Stimulated activated CD4-positive, alpha-beta T cell treated with anti-CD3 and anti-CD28 coated beads, Interleukin-15, amount 100 ng/mL, for 24 hours (primary cell): ENCODE data around the gene DOCK3.
A peak's percentile ranks its signal among the peaks of the same experiment; 100 is the strongest.

Experiments used
- DNase-seq: peaks from one replicate; pipeline ENCODE4 v3.0.0-alpha.2; 2020

DOCK3 gene, protein sequence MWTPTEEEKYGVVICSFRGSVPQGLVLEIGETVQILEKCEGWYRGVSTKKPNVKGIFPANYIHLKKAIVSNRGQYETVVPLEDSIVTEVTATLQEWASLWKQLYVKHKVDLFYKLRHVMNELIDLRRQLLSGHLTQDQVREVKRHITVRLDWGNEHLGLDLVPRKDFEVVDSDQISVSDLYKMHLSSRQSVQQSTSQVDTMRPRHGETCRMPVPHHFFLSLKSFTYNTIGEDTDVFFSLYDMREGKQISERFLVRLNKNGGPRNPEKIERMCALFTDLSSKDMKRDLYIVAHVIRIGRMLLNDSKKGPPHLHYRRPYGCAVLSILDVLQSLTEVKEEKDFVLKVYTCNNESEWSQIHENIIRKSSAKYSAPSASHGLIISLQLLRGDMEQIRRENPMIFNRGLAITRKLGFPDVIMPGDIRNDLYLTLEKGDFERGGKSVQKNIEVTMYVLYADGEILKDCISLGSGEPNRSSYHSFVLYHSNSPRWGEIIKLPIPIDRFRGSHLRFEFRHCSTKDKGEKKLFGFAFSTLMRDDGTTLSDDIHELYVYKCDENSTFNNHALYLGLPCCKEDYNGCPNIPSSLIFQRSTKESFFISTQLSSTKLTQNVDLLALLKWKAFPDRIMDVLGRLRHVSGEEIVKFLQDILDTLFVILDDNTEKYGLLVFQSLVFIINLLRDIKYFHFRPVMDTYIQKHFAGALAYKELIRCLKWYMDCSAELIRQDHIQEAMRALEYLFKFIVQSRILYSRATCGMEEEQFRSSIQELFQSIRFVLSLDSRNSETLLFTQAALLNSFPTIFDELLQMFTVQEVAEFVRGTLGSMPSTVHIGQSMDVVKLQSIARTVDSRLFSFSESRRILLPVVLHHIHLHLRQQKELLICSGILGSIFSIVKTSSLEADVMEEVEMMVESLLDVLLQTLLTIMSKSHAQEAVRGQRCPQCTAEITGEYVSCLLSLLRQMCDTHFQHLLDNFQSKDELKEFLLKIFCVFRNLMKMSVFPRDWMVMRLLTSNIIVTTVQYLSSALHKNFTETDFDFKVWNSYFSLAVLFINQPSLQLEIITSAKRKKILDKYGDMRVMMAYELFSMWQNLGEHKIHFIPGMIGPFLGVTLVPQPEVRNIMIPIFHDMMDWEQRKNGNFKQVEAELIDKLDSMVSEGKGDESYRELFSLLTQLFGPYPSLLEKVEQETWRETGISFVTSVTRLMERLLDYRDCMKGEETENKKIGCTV (N-terminal part only)

DNA sequence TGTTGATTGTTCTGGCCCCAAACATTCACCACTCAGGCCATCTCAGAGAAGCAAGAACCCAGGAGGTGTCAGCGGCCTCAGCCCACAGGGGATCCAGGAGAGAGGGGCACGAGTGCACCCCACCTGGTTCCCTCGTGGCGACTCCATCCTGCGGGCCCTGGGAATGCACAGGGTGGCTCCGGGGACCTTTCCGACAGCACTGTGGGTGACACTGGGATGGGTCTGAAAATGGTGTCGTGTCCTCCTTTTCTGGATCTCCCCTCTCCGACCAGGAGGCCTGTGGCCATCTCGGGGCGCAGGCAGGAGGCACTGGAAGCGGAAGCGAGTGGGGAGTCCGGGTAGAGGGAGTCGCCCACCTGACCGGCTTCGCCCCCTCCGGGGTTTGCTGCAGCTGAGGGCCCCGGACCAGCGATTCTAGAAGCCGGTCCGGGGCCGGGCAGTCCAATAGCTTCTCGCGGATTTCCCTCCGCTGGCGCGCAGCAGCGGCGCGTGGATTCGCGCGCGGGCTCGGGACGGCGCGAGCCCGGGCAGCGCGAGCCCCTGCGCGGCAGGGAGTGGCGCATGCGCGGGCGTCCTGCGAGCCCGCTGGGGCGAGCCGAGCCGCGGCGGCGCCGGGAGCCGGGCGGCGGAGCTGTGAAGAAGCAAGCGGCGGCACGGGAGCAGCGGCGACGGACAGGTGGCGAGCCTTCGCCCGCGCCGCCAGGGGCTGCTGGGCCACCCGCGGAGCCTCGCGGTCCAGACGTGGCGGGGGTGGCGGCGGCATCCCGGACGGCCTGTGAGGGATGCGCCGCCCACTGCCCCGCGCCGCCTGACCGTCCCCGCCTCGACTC is at the start of gene DOCK3:
DOCK3 (plus strand) TSS at position 579 of the 830 bp plus-strand sequence. CDS start 337 bp downstream, outside the sequence.
- DNase-seq = peak; percentile 74

DNA sequence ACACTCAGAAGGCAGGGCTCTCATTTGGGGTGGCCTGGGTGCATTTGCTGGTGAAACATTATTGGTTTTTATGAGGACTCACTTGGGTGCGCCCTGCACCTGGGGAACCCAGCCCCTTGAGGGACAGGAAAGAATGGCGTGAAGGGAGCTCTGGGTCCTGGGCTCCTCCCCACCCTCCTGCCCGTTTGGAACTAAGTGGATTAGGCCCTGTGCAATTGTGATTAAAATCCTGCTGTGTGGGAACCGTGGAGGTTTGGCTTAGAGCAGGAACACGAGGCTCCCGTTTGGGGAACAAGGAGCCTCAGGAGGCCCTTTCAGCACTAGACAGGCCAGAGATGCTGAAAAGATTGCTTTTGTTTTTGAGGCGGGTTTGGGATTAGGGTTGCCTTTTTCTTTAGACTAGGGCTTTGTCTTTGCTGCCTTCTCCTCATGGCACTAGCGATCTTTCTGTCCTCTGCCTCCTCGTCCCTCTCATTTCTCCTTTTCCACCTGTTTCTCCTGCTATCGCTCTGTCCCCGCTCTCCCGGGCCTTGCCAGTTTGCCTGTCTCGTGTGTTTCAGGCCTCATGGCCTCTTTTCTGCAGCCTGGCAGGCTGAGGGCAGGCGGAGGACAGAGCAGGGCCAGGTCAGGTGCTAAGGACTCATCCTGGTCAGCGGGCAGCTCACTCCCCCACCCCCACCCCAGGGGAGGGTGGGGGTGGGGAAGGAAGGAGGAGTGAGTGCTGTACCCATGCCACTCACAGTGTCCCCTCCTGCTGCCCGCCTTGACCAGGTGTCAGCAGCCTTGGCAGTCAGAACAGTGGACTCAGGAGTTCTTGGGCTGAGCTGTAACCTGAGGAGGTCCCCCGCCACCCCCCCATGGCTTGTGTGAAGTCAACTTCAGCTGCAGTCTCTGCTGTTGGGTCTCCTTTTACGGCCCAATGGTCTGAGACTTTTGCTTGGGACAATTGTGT is 49.2 kb upstream of the DOCK3 start:
- no peak for DNase-seq

DNA sequence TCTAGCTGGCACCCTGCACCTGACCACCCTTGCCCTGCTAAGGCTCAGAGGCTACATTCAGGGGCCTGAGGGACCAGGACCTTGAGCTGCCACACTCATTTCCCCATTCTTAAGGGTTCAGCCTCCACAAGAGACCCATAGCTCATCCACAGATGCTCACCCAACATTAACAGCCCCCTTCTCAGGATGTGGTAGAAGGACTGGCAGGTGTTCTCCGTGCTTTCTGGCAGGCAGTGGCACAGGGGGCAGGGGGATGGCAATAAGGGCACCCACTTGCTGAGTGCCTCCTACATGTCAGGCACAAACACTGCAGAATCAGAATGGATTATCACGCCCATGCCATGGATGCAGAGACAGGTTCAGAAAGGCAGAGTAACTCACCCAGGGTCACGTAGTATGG is 48.3 kb upstream of the DOCK3 start:
- no peak for DNase-seq

DNA sequence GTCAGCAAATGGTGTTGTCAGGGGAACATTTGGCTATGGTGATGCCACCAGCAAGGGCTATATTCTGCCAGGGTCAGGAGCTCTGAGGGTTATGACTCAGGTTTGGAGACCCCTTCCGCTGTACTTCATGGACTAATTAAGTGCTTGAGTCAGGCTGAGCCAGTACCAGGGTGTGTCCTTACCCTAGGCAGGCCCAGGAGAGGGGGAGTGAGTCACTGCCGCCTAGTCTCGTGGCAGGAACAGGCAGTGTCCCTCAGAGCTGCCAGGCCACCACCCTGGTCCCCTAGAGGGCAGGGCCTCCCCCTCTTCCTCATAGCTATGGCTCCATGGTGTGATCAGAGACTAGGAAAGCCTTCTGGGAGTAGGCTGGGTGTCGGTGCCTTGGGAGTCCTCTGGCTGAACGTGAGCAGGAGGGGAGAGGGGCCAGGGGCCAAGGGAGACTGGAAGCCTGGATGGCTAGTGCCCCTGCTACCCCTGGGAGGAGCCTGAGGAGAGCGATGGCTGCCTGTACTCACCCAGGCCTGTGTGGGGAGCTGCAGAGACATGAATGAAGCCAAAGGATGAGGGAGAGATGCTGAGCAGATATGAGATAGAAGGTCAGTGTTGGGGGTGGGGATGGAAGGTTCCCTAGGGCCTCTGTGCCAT is 47.2 kb upstream of the DOCK3 start:
- DNase-seq = peak; percentile 60

DNA sequence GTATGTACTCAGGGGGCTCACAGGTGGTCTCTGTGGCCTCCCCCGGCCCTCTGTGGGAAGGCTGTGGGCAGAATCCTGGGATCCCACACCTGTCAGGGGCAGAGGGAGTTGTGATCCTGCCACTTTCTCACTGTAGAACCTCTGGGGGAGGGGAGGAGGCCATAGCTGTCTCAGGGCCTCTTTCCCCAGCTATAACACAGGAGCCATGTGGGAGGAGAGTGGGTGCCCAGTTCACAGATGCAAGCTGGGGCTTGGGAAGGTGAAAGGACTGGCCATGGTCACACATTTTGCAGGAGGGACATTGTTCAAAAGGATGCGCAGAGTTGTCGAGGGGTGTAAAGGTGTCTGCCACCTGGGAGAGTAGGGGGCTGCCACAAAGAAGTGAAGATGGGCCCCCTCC is 46.1 kb upstream of the DOCK3 start:
- DNase-seq = no peak

DNA sequence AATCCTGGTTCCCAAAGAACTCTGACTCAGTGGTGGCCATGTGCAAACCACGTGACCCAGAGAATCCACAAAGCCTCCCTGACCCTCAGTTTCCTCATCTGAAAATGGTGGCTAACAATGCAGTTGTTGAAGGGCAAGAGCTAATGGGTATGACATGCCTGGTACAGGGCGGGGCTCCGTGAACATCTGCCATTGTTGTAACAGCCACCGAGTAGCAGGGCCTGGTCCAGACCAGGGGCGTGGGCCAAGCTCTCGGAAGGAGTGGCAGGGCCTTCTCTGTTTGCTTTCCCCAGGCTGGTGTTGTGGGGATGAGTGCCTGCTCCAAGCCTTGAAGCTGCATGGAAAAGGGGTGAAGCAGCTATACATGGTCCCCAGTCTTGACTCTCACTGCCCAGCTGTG is 44.3 kb upstream of the DOCK3 start:
- no peak for DNase-seq

DNA sequence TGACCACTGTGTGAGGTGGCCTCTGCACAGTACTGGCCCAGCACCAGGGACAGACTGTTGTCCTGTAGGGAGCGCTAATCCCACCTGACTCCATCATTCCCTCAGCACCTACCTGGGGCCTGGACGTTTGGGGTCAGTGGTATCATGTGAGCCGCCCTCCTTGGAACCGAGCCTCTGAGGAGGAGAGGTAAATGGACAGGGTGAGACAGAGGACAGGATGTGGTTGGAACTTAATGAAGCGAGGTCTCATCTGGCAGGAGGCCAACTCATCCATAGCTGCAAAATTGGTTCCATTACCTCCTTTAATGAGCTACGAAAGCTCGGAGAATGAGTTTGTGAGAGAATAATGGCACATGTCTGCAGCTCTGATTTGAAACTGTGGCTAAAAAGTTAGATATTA is 43.9 kb upstream of the DOCK3 start:
- no peak for DNase-seq

DNA sequence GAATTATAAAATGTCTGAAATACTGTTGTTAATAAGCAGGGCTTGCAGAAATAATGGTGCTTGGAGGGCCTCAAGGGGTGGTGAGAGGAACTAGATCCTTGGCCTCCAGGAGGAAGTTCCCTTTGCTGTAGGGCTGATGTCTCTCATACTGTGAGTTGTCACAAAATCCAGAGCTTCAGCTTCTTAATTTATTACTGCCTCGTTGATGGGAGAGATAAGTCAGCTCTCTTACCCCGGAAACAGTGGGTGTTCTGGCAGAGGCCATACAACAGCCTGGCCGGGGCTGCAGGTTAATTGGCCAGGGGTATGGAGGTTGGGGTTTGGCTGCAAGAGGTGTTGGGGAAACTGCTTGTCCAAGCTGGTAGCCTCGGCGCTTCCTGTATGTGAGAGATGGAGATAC is 42.3 kb upstream of the DOCK3 start:
- no peak for DNase-seq

DNA sequence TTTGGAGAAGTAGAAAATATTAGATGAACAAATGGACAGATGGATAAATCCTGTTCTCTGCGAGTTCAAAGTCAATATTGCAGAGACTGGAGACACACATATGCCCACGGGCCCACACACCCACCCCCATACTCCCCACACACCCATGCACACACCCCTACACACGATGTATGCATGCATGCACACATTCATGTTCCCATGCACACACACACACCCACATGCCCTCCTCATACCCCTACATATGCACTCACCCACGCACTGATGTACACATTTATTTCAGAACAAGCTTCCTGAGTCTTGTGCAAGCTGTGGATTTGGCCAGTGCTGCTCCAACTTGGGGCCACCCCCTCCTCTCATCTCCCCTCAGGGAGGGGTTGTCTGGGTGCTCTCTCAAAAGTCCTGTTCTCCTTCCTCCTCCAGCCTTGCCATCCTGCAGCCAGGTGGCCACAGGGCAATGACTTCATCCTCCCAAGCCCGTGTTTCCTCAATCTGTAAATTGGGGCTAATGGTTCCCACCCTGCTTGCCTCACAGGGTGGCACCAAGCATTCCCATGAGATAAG is 41.4 kb upstream of the DOCK3 start:
- DNase-seq = no peak

DNA sequence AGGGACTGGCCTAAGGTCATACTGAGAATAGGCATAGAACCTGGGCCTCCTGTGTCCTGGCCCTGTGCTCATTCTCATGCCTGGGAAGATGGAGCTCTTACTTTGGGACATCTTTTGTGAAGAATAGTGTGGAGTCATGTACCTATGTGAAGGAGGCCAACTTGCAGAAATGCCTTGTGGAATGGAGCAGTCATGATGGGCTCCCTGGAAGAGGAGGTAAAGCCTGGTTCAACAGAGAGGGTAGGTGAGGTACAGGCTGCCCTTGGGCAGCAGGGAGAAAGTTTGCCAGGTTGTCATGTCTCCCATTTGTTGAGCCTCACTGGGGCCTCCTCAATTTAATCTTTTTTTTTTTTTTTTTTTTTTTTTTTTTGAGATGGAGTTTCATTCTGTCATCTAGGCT is 39.7 kb upstream of the DOCK3 start:
- DNase-seq = no peak

DNA sequence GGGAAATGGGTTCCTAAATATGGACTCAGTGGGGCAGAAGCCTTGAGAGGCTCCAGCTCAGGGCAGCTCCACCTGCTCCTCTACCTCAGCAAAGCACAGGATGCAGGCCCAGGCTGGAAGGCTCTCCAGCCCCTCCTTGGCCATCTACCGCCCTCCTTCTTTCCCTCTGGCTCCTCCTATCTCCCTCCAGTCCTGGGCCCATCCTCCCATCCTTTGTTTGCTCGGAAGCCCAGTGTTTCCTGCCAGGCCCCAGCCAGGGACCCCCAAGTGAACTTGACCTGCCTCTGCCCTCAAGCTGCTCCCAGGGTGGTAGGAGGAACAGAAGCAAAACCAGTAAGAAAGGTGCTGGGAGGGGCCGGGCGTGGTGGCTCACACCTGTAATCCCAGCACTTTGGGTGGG is 37.7 kb upstream of the DOCK3 start:
- no peak for DNase-seq

DNA sequence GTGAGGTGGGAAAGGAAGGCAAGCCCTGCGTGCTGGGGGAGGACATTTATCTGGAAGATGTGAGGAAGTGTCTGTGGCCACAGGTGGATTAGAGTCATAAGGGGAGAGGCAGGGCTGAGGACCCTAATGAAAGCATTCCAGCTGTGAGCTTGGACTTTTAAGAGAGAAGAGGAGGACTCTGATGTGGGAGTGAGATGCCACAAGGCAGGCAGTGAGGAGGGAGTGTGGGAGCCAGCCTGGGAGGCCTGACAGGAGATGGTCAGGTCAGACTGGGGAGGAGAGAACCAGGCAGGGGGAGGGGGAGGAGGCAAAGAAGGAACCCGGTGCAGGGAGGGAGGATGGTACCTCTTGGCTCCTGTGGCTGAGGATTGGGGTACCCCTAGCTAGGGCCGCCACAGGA is 36.8 kb upstream of the DOCK3 start:
- DNase-seq = no peak

DNA sequence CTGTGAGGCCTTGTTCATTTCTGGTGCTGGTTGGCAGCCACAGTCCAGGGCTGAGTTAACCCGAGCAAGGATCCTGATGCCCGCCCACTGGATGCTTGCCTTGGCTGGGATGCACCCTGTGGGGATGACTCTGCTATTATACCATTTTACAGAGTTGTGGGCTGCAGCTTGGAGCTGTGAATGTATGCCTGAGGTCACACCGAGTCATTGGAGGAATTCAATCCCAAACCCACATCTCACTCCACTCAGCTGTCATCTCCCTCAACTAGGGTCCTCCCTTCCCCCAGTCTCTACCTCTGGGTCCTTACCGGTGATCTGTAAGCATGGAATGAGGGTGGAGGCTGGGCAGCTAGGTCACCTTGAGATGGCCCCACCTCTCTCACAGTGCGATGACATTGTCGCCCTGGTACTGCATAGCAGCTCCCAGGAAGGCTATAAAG is 35.7 kb upstream of the DOCK3 start:
- DNase-seq = no peak

DNA sequence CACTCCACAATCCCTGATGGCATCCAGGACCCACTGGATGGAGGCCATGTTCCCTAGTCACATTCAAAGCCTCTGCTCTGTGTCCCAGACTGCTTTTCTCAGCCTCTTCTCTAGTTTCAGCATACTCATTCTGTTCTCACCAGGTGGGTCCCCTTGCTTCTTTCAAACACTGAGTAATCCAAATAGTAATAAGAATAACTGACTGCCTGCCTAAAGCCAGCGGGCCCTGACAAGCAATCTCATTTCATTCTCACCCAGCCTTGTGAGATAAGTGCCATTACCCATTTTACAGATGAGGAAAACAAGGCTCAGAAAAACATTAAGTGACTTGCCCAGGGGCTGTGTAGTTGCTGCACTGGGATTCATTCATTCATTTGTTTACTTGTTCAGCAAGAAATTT is 32.3 kb upstream of the DOCK3 start:
- DNase-seq = no peak

DNA sequence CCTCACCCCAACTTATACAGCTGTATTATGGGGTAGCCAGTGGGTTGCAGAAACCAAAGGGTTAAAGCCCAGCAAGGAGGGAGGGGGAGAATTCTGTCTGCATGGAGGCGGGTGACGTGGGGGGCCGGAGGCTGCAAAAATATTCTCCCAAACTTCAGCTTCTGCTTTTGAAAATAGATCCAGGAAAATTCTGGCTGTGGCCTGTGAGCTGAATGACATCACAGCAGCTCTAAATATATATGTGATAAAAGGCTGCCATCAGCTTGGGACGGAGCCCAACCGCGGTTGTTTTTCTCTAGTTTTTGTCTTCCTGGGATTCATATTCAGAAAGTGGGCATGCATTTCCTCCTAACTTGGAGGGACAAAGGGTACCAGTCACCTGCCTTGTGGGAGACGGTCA is 30.2 kb upstream of the DOCK3 start:
- DNase-seq = no peak

DNA sequence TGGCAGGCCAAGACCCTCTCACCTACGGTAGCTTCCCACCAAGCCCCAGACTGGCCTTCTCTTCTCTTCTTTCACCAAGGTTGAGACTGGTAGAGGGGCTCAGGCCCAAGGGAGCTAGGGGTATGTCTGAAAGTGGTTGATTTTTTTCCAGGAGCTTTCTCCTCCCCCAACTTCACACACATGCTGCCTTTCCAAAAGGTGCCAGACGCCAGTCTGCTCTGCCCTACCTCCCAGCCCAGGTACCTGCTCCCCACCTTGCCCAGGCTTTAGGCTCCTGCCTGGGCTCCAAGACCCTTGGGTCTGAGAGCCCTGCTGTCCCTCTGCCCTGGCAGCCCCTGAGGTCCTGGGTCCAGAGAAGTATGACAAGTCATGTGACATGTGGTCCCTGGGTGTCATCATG is 29.3 kb upstream of the DOCK3 start:
- no peak for DNase-seq

DNA sequence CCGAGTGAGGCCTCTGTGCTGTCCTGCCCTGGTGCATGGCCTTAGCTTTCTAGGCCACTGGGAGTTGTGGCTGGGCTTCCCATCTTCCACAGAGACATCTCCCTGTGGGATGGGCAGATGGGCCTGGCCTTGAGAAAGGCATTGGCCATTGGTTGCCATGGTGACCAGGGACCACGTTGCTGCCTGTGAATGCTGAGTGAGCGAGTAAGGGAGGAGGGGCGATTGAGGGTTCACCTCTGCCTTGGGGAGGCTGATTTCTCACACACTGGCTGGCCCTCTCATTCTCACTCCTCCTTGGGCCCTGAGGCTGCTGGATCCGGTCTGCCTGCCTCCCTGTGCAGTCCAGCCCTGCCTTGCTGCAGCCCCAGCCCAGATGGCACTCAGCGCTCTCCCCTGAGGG is 26.4 kb upstream of the DOCK3 start:
- DNase-seq = no peak

DNA sequence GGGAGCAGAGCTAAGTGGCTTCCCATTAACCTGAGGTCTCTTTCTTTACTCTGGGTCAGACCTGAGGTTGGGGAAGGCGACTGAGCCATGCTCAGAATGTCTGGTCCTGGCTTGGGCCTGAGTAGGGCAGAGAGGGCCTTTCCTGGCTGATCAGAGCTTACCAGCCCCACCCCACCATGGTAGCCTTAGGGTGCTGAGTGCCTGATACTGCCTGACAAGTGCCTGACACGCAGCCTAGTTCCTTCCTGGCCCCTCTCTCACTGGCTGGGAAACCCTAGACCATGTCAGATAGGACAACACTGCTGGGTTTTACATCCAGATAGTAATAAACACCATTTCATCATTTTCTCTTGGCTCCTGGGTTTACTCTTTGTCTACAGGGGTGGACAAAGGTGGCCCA is 25.8 kb upstream of the DOCK3 start:
- DNase-seq = no peak

DNA sequence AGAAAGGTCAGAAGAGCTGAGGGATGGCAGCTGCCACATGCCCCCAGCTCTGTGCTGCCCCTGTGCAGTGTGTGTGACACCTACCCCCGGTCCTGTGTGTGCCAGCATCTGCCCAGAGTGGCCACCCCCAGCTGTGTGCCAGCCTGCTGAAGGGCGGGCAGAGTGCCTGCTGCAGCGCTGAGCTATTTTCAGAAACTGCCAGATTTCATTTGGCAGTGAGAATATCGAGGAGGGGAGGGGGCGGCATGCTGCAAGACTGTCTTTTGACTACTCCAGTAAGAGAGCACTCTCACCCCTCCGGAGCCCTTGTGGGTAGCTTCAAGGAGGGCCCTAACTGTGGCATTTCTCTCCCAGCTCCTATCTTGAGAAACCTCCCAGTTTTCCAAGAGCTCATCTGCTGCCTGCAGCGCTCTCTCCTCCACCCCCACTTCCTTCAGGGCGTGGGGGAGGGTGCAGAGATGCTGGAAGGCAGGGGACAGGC is 25.2 kb upstream of the DOCK3 start:
- DNase-seq = no peak

DNA sequence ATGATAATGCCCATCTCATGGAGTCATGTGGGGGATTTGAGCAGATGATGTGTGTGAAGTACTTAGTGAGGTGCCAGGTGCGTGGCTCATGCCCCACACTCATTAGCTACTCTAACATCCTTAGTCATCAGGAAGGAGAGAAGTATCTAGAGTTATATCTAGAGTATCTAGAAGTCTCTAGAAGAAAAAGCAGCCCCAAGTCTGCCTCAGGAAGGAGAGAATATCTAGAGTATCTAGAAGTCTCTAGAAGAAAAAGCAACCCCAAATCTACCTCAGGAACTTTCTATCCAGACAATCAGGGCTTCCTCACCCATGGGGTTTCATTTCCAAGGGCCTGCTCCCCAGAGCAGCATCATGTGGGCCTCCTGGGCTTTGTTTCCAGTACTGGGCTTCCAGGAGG is 24.7 kb upstream of the DOCK3 start:
- no peak for DNase-seq
